Measurements from ENCODE around the gene STRIP2.

Gene STRIP2

GRCh38 chr7:129512192-129512591, 78.0 kb downstream of the STRIP2 start:
- in situ Hi-C loops (cut with MboI; ENCODE audit: low sequenced_read_pairs, unreplicated experiment) = no loop called here
- no peak for DNase-seq (ENCODE audit: low spot score)

GRCh38 chr7:129513546-129513945, 79.3 kb downstream of the STRIP2 start:
- in situ Hi-C loops (cut with MboI; ENCODE audit: low sequenced_read_pairs, unreplicated experiment) = no loop called here
- DNase-seq (ENCODE audit: low spot score) = no peak
- TF ChIP-seq CTCF (IDR thresholded peaks at IDR 0.05; ENCODE audit: borderline replicate concordance, control extremely low read depth, extremely low read depth, insufficient read depth, missing control alignments) = no peak

More at GRCh38 chr7:129512192-129512591, 78.0 kb downstream of the STRIP2 start:
- TF ChIP-seq CTCF (IDR thresholded peaks at IDR 0.05; ENCODE audit: borderline replicate concordance, control extremely low read depth, extremely low read depth, insufficient read depth, missing control alignments) = no peak

GRCh38 chr7:129514683-129515082, 80.5 kb downstream of the STRIP2 start:
- in situ Hi-C loops (cut with MboI; ENCODE audit: low sequenced_read_pairs, unreplicated experiment) = no loop called here
- no peak for TF ChIP-seq CTCF (IDR thresholded peaks at IDR 0.05; ENCODE audit: borderline replicate concordance, control extremely low read depth, extremely low read depth, insufficient read depth, missing control alignments)
- no peak for DNase-seq (ENCODE audit: low spot score)

- no peak for DNase-seq (ENCODE audit: low spot score)
- TF ChIP-seq CTCF (IDR thresholded peaks at IDR 0.05; ENCODE audit: borderline replicate concordance, control extremely low read depth, extremely low read depth, insufficient read depth, missing control alignments) = no peak
- in situ Hi-C loops (cut with MboI; ENCODE audit: low sequenced_read_pairs, unreplicated experiment) = no loop called here
Observed at GRCh38 chr7:129515381-129515780, 81.1 kb downstream of the STRIP2 start.

GRCh38 chr7:129517931-129518330, 83.7 kb downstream of the STRIP2 start:
- in situ Hi-C loops (cut with MboI; ENCODE audit: low sequenced_read_pairs, unreplicated experiment) = no loop called here
- no peak for TF ChIP-seq CTCF (IDR thresholded peaks at IDR 0.05; ENCODE audit: borderline replicate concordance, control extremely low read depth, extremely low read depth, insufficient read depth, missing control alignments)
- DNase-seq (ENCODE audit: low spot score) = no peak

- no peak for TF ChIP-seq CTCF (IDR thresholded peaks at IDR 0.05; ENCODE audit: borderline replicate concordance, control extremely low read depth, extremely low read depth, insufficient read depth, missing control alignments)
- no peak for DNase-seq (ENCODE audit: low spot score)
- in situ Hi-C loops (cut with MboI; ENCODE audit: low sequenced_read_pairs, unreplicated experiment) = no loop called here
Observed at GRCh38 chr7:129519464-129519863, 85.2 kb downstream of the STRIP2 start.
